Measurements from ENCODE around the gene GLS2. TPM values are rescaled to one million over a fixed set of nuclear protein-coding genes. Genes with fewer than 3 reads are reported as not detected.
"Not testable (repeated sequence)": the region's sequence is repeated elsewhere in the genome, so short reads cannot be mapped to it uniquely, and the experiment has no call there.

Gene GLS2
- total RNA-seq, 1 experiment from 2014 or later: not detected

- not testable (repeated sequence) for DNase-seq (ENCODE audit: low read depth, low spot score)
These were observed 10.4 kb upstream of the GLS2 start for GRCh38 chr12:56498126-56498902.

GRCh38 chr12:56496704-56497103 lies 8.7 kb upstream of the GLS2 start:
- in situ Hi-C loops (cut with HindIII; ENCODE audit: low pct_unique_long_range_greater_than_20kb, low sequenced_read_pairs): not testable (repeated sequence)
- DNase-seq (ENCODE audit: low read depth, low spot score): peak; percentile 36

More at GRCh38 chr12:56498126-56498902, 10.4 kb upstream of the GLS2 start:
- in situ Hi-C loops (cut with HindIII; ENCODE audit: low pct_unique_long_range_greater_than_20kb, low sequenced_read_pairs): not testable (repeated sequence)

GRCh38 chr12:56494481-56494880 lies 6.5 kb upstream of the GLS2 start:
- DNase-seq (ENCODE audit: low read depth, low spot score); in situ Hi-C loops (cut with HindIII; ENCODE audit: low pct_unique_long_range_greater_than_20kb, low sequenced_read_pairs): not testable (repeated sequence)

GRCh38 chr12:56494106-56494415 lies 6.1 kb upstream of the GLS2 start:
- DNase-seq (ENCODE audit: low read depth, low spot score); in situ Hi-C loops (cut with HindIII; ENCODE audit: low pct_unique_long_range_greater_than_20kb, low sequenced_read_pairs): not testable (repeated sequence)

GRCh38 chr12:56493409-56494105 lies 5.6 kb upstream of the GLS2 start:
- in situ Hi-C loops (cut with HindIII; ENCODE audit: low pct_unique_long_range_greater_than_20kb, low sequenced_read_pairs); DNase-seq (ENCODE audit: low read depth, low spot score): not testable (repeated sequence)

GRCh38 chr12:56490360-56490759 lies 2.4 kb upstream of the GLS2 start:
- no peak for DNase-seq (ENCODE audit: low read depth, low spot score)
- in situ Hi-C loops (cut with HindIII; ENCODE audit: low pct_unique_long_range_greater_than_20kb, low sequenced_read_pairs): no loop called here

- in situ Hi-C loops (cut with HindIII; ENCODE audit: low pct_unique_long_range_greater_than_20kb, low sequenced_read_pairs): no loop called here
- DNase-seq (ENCODE audit: low read depth, low spot score): no peak
These were observed 417 bp downstream of the GLS2 start for GRCh38 chr12:56487448-56488040.

GRCh38 chr12:56486694-56487093 lies 1.3 kb downstream of the GLS2 start:
- no peak for DNase-seq (ENCODE audit: low read depth, low spot score)
- in situ Hi-C loops (cut with HindIII; ENCODE audit: low pct_unique_long_range_greater_than_20kb, low sequenced_read_pairs): no loop called here

- in situ Hi-C loops (cut with HindIII; ENCODE audit: low pct_unique_long_range_greater_than_20kb, low sequenced_read_pairs): no loop called here
- no peak for DNase-seq (ENCODE audit: low read depth, low spot score)
These were observed 3.4 kb downstream of the GLS2 start for GRCh38 chr12:56484566-56484965.

GRCh38 chr12:56479625-56480024 lies 8.3 kb downstream of the GLS2 start:
- DNase-seq (ENCODE audit: low read depth, low spot score): no peak
- in situ Hi-C loops (cut with HindIII; ENCODE audit: low pct_unique_long_range_greater_than_20kb, low sequenced_read_pairs): no loop called here

- in situ Hi-C loops (cut with HindIII; ENCODE audit: low pct_unique_long_range_greater_than_20kb, low sequenced_read_pairs): no loop called here
- DNase-seq (ENCODE audit: low read depth, low spot score): no peak
These were observed 10.3 kb downstream of the GLS2 start for GRCh38 chr12:56477521-56478225.

- in situ Hi-C loops (cut with HindIII; ENCODE audit: low pct_unique_long_range_greater_than_20kb, low sequenced_read_pairs): no loop called here
These were observed 11.0 kb downstream of the GLS2 start for GRCh38 chr12:56476972-56477432.

GRCh38 chr12:56476143-56476542 lies 11.8 kb downstream of the GLS2 start:
- DNase-seq (ENCODE audit: low read depth, low spot score): no peak
- in situ Hi-C loops (cut with HindIII; ENCODE audit: low pct_unique_long_range_greater_than_20kb, low sequenced_read_pairs): no loop called here

More at GRCh38 chr12:56476972-56477432, 11.0 kb downstream of the GLS2 start:
- DNase-seq (ENCODE audit: low read depth, low spot score): no peak

GRCh38 chr12:56474389-56474788 lies 13.6 kb downstream of the GLS2 start:
- in situ Hi-C loops (cut with HindIII; ENCODE audit: low pct_unique_long_range_greater_than_20kb, low sequenced_read_pairs): no loop called here
- no peak for DNase-seq (ENCODE audit: low read depth, low spot score)

GRCh38 chr12:56469007-56469930 lies 18.7 kb downstream of the GLS2 start:
- no peak for DNase-seq (ENCODE audit: low read depth, low spot score)
- in situ Hi-C loops (cut with HindIII; ENCODE audit: low pct_unique_long_range_greater_than_20kb, low sequenced_read_pairs): no loop called here

GRCh38 chr12:56468216-56469006 lies 19.6 kb downstream of the GLS2 start, which contains the start of gene SPRYD4:
TSS of gene SPRYD4 (plus strand) at chr12:56468578. CDS start at chr12:56468592, 14 bp downstream.
- DNase-seq (ENCODE audit: low read depth, low spot score): peak; percentile 91
- in situ Hi-C loops (cut with HindIII; ENCODE audit: low pct_unique_long_range_greater_than_20kb, low sequenced_read_pairs): no loop called here
